A673 (cell line): ENCODE results near the gene COA3. TPM values are rescaled to one million over a fixed set of nuclear protein-coding genes. Genes with fewer than 3 reads are reported as not detected.
A peak's percentile ranks its signal among the peaks of the same experiment; 100 is the strongest.

Experiments used
- BruUV-seq: library from RNA; stranded (reverse); fragments of 400-500 nt; replicated peaks from 2 replicates; lab custom pipeline; 2021; lab: Mats Ljungman, UMichigan
- CTCF ChIA-PET: fragments of 300-600 bp; sonication (Branson Sonifier 250); formaldehyde crosslinking; loops from one replicate; lab custom pipeline; 2022; ENCODE audit warnings: antibody characterized with exemption; lab: Charles Lee
- POLR2A ChIA-PET: fragments of 300-600 bp; sonication (Branson Sonifier 250); formaldehyde crosslinking; loops from one replicate; lab custom pipeline; 2022; ENCODE audit warnings: antibody characterized with exemption; ENCODE audit not compliant: low non-redundant PET; lab: Charles Lee
- DNase-seq: peaks from one replicate; pipeline ENCODE4 v3.0.0-alpha.2; 2015; ENCODE audit warnings: low spot score
- H3K27ac ChIP-seq: fragments of 200-600 bp; sonication (generic); 2 replicates; pipeline ENCODE4 v1.5.1; 2016; ENCODE audit warnings: mixed run types, low read depth, mild to moderate bottlenecking, mixed read lengths, antibody characterized with exemption, low read length; ENCODE audit not compliant: poor library complexity, severe bottlenecking
- H3K27me3 ChIP-seq: fragments of 200-600 bp; sonication (generic); replicated peaks from 2 replicates; pipeline ENCODE4 v1.6.1; 2017; ENCODE audit warnings: mixed run types, low read depth, mild to moderate bottlenecking, mixed read lengths, antibody characterized with exemption, low read length; ENCODE audit not compliant: insufficient read depth, poor library complexity
- H3K36me3 ChIP-seq: fragments of 200-600 bp; sonication (generic); 2 replicates; pipeline ENCODE4 v1.6.1; 2016; ENCODE audit warnings: mixed run types, mild to moderate bottlenecking, mixed read lengths, antibody characterized with exemption, low read length; ENCODE audit not compliant: insufficient read depth, poor library complexity, severe bottlenecking
- H3K4me1 ChIP-seq: fragments of 200-600 bp; sonication (generic); 2 replicates; pipeline ENCODE4 v1.6.1; 2017; ENCODE audit warnings: mixed run types, mild to moderate bottlenecking, mixed read lengths, antibody characterized with exemption, low read length; ENCODE audit not compliant: insufficient read depth, poor library complexity, severe bottlenecking
- H3K4me3 ChIP-seq: fragments of 200-600 bp; sonication (generic); 2 replicates; pipeline ENCODE4 v1.5.1; 2016; ENCODE audit warnings: low read depth, mixed run types, mild to moderate bottlenecking, mixed read lengths, low read length; ENCODE audit not compliant: poor library complexity, severe bottlenecking
- H3K9me3 ChIP-seq: fragments of 200-600 bp; sonication (generic); 2 replicates; pipeline ENCODE4 v1.6.1; 2016; ENCODE audit warnings: mixed run types, low read depth, mild to moderate bottlenecking, mixed read lengths, antibody characterized with exemption, low read length; ENCODE audit not compliant: poor library complexity, severe bottlenecking
- CTCF ChIP-seq: fragments of 300-800, 200-600 bp; sonication (generic); conservative IDR thresholded peaks from 2 replicates; pipeline ENCODE4 v1.5.1; 2017; ENCODE audit warnings: low read depth, mild to moderate bottlenecking, antibody characterized with exemption, low read length, moderate library complexity, mixed read lengths
- EZH2 ChIP-seq: fragments of 200-600 bp; sonication (generic); IDR thresholded peaks from 2 replicates; pipeline ENCODE4 v1.6.1; 2017; ENCODE audit warnings: borderline replicate concordance, low read depth, mild to moderate bottlenecking, mixed read lengths, antibody characterized with exemption, low read length; ENCODE audit not compliant: poor library complexity, severe bottlenecking
- intact Hi-C: fragments of 100-400 bp; cut with micrococcal nuclease; formaldehyde crosslinking; loops from one replicate; pipeline ENCODE4 v1.10.0; 2022; ENCODE audit not compliant: unreplicated experiment
- total RNA-seq: library from RNA; stranded (reverse); gene quantifications from 2 replicates; pipeline ENCODE4 v1.2.3, GENCODE V29; 2021

Gene COA3
- total RNA-seq, 1 experiment from 2014 or later = 29.0 TPM

- BruUV-seq = no TSS peak
- Histone ChIP-seq H3K4me3 (peak overlapping the region; percentile 43), H3K9me3 (no peaks in the 10 kb centered on the region), H3K27ac (no peak overlapping the region), H3K4me1 (no peaks in the 10 kb centered on the region), H3K27me3 (peaks cover 13% of the 10 kb centered on the region), H3K36me3 (no peaks in the 10 kb centered on the region)
- CTCF ChIA-PET = no interaction called here
- intact Hi-C loops = no loop called here
- TF ChIP-seq EZH2 (no peak), CTCF (no peak)
- POLR2A ChIA-PET = no interaction called here
- no peak for DNase-seq
Observed at GRCh38 chr17:42780851-42781638, 17.5 kb downstream of the COA3 start.

- intact Hi-C loops = no loop called here
- Histone ChIP-seq H3K9me3 (no peaks in the 10 kb centered on the region), H3K27ac (no peak within 1 kb of the TSS), H3K4me1 (no peaks in the 10 kb centered on the region), H3K27me3 (peaks cover 13% of the 10 kb centered on the region), H3K36me3 (no peaks in the 10 kb centered on the region), H3K4me3 (peak within 1 kb of the TSS; percentile 43)
- no peak for TF ChIP-seq EZH2
- no peak for TF ChIP-seq CTCF
- no peak for DNase-seq
- ChIA-PET POLR2A (no interaction called here), CTCF (no interaction called here)
- BruUV-seq = no TSS peak
Observed at GRCh38 chr17:42779936-42780850, 18.3 kb downstream of the COA3 start, which contains the start of gene WNK4. WNK4 (plus strand) TSS chr17:42780610; CDS start chr17:42780699, 89 bp downstream.

- CTCF ChIA-PET = no interaction called here
- BruUV-seq = no TSS peak
- POLR2A ChIA-PET = no interaction called here
- no peak overlapping the region for H3K27ac ChIP-seq
- no peak overlapping the region for H3K4me3 ChIP-seq
- TF ChIP-seq EZH2 (no peak), CTCF (no peak)
- intact Hi-C loops = no loop called here
- peaks cover 13% of the 10 kb centered on the region for H3K27me3 ChIP-seq
- no peak for DNase-seq
- no peaks in the 10 kb centered on the region for H3K36me3 ChIP-seq
- no peaks in the 10 kb centered on the region for H3K9me3 ChIP-seq
- H3K4me1 ChIP-seq = no peaks in the 10 kb centered on the region
Observed at GRCh38 chr17:42779304-42779935, 19.1 kb downstream of the COA3 start.
